Inflammatory macrophage (primary cell): Measurements from ENCODE around the gene INVS.
"Not testable (repeated sequence)": the region's sequence is repeated elsewhere in the genome, so short reads cannot be mapped to it uniquely, and the experiment has no call there.

Experiments used
- DNase-seq, 2 donors: peaks; one replicate each; pipeline ENCODE4 v3.0.0-alpha.2; 2020 to 2022

INVS gene

GRCh38 chr9:100206899-100207298 lies 107.9 kb downstream of the INVS start:
- no peak for DNase-seq

- no peak for DNase-seq
These were observed 109.6 kb downstream of the INVS start for GRCh38 chr9:100208673-100209072.

- no peak for DNase-seq
These were observed 112.4 kb downstream of the INVS start for GRCh38 chr9:100211476-100211875.

- DNase-seq: no peak
These were observed 114.9 kb downstream of the INVS start for GRCh38 chr9:100213730-100214477.

- DNase-seq: peak; percentile 70 to 79
These were observed 117.2 kb downstream of the INVS start for GRCh38 chr9:100216178-100216787.

GRCh38 chr9:100217536-100217935 lies 118.5 kb downstream of the INVS start:
- no peak for DNase-seq

- DNase-seq: no peak
These were observed 120.3 kb downstream of the INVS start for GRCh38 chr9:100219347-100219746.

- DNase-seq: no peak
These were observed 121.9 kb downstream of the INVS start for GRCh38 chr9:100220936-100221335.

GRCh38 chr9:100221538-100221937 lies 122.5 kb downstream of the INVS start:
- DNase-seq: no peak

- no peak for DNase-seq
These were observed 123.6 kb downstream of the INVS start for GRCh38 chr9:100222674-100223073.

GRCh38 chr9:100227636-100228035 lies 128.6 kb downstream of the INVS start:
- DNase-seq: no peak

GRCh38 chr9:100228352-100228869 lies 129.4 kb downstream of the INVS start:
- DNase-seq: no peak

GRCh38 chr9:100229136-100229535 lies 130.1 kb downstream of the INVS start:
- DNase-seq: no peak

- DNase-seq: no peak
These were observed 130.5 kb downstream of the INVS start for GRCh38 chr9:100229561-100229960.

GRCh38 chr9:100236986-100237385 lies 137.9 kb downstream of the INVS start:
- not testable (repeated sequence) for DNase-seq

- no peak for DNase-seq
These were observed 141.5 kb downstream of the INVS start for GRCh38 chr9:100240512-100240911.

GRCh38 chr9:100267211-100267610 lies 168.2 kb downstream of the INVS start:
- no peak for DNase-seq

GRCh38 chr9:100268271-100268670 lies 169.2 kb downstream of the INVS start:
- no peak for DNase-seq

- DNase-seq: no peak
These were observed 170.6 kb downstream of the INVS start for GRCh38 chr9:100269656-100270055.

GRCh38 chr9:100277166-100277979 lies 178.3 kb downstream of the INVS start:
- DNase-seq: no peak

GRCh38 chr9:100281066-100281465 lies 182.0 kb downstream of the INVS start:
- DNase-seq: no peak

- no peak for DNase-seq
These were observed 182.8 kb downstream of the INVS start for GRCh38 chr9:100281676-100282387.

GRCh38 chr9:100282388-100282719 lies 183.3 kb downstream of the INVS start:
- DNase-seq: no peak
